SK-N-SH (cell line): ENCODE measurements around the gene ULK3. TPM values are rescaled to one million over a fixed set of nuclear protein-coding genes. Genes with fewer than 3 reads are reported as not detected.

Source experiments
- CTCF ChIA-PET: fragments of 300-600, 350-600 bp; formaldehyde crosslinking; extraction: SDS; loops from one replicate; lab custom pipeline; 2021; lab: Yijun Ruan, JAX
- POLR2A ChIA-PET: fragments of 350-600 bp; sonication (Branson Sonifier 250); formaldehyde crosslinking; extraction: SDS; loops from one replicate; lab custom pipeline; 2020; ENCODE audit warnings: antibody characterized with exemption, inconsistent platforms; lab: Yijun Ruan, JAX
- DNase-seq: peaks from one replicate; pipeline ENCODE4 v3.0.0; 2012
- H2AFZ ChIP-seq: fragments of 200-600 bp; sonication (generic); 2 replicates; pipeline ENCODE4 v1.8.1; 2016; ENCODE audit warnings: antibody characterized with exemption, mild to moderate bottlenecking, low read depth
- H3F3A ChIP-seq: fragments of 200-600 bp; sonication (generic); replicated peaks from 2 replicates; pipeline ENCODE3; 2016; ENCODE audit warnings: antibody characterized with exemption, mild to moderate bottlenecking; ENCODE audit not compliant: insufficient read depth
- H3K27ac ChIP-seq, 2 experiments: fragments of 200-500 bp in 1 of 2; fragments of 200-600 bp in 1 of 2; sonication (Bioruptor generic) in 1 of 2; sonication (generic), shearing (Covaris generic) in 1 of 2; 2 replicates each; pipeline versions ENCODE4 v1.5.1 to v1.6.1; 2014 to 2016; ENCODE audit warnings: low read depth in 2 of 2, inconsistent platforms in 1 of 2, low read length in 1 of 2, mild to moderate bottlenecking in 1 of 2, mixed read lengths in 1 of 2
- H3K27me3 ChIP-seq: fragments of 200-600 bp; sonication (generic), shearing (Covaris generic); 2 replicates; pipeline ENCODE4 v1.6.1; 2016; ENCODE audit warnings: mixed run types; ENCODE audit not compliant: insufficient read depth
- H3K36me3 ChIP-seq, 2 experiments: fragments of 200-500 bp in 1 of 2; fragments of 200-600 bp in 1 of 2; sonication (Bioruptor generic) in 1 of 2; sonication (generic) in 1 of 2; replicated peaks in 1 of 2; 2 replicates each; pipeline versions ENCODE3 to v1.5.1; 2014 to 2016; ENCODE audit warnings: low read length in 1 of 2, mild to moderate bottlenecking in 1 of 2; ENCODE audit not compliant: insufficient read depth in 2 of 2, control insufficient read depth in 1 of 2
- H3K4me1 ChIP-seq, 2 experiments: fragments of 200-500 bp in 1 of 2; fragments of 200-600 bp in 1 of 2; sonication (Bioruptor generic) in 1 of 2; sonication (generic), shearing (Covaris generic) in 1 of 2; 2 replicates each; pipeline versions ENCODE4 v1.5.1 to v1.6.1; 2014 to 2016; ENCODE audit warnings: low read depth in 1 of 2, low read length in 1 of 2, mixed run types in 1 of 2; ENCODE audit not compliant: insufficient read depth in 2 of 2, control insufficient read depth in 1 of 2
- H3K4me2 ChIP-seq: fragments of 200-600 bp; sonication (generic), shearing (Covaris generic); 2 replicates; pipeline ENCODE4 v1.6.1; 2017; ENCODE audit warnings: mixed run types
- H3K4me3 ChIP-seq, 2 experiments: fragments of 200-500 bp in 1 of 2; fragments of 200-600 bp in 1 of 2; sonication (Bioruptor generic) in 1 of 2; sonication (generic), shearing (Covaris generic) in 1 of 2; 2 replicates each; pipeline versions ENCODE4 v1.5.1 to v1.8.1; 2014 to 2016; ENCODE audit warnings: low read depth in 2 of 2, inconsistent platforms in 1 of 2, low read length in 1 of 2, mild to moderate bottlenecking in 1 of 2, mixed read lengths in 1 of 2, moderate library complexity in 1 of 2
- H3K79me2 ChIP-seq: fragments of 200-600 bp; sonication (generic); 2 replicates; pipeline ENCODE4 v1.8.1; 2017; ENCODE audit warnings: mild to moderate bottlenecking; ENCODE audit not compliant: insufficient read depth
- H3K9ac ChIP-seq: fragments of 200-600 bp; sonication (generic); 2 replicates; pipeline ENCODE4 v1.6.1; 2017; ENCODE audit warnings: mixed run types
- H3K9me2 ChIP-seq: fragments of 200-600 bp; sonication (generic); 2 replicates; pipeline ENCODE4 v1.6.1; 2017; ENCODE audit warnings: mixed run types
- H3K9me3 ChIP-seq: fragments of 200-600 bp; sonication (generic); 2 replicates; pipeline ENCODE4 v1.6.1; 2017; ENCODE audit warnings: mixed run types, mild to moderate bottlenecking, moderate library complexity
- H4K20me1 ChIP-seq: fragments of 200-600 bp; sonication (generic); 2 replicates; pipeline ENCODE4 v1.6.1; 2017; ENCODE audit warnings: mild to moderate bottlenecking, mixed run types; ENCODE audit not compliant: insufficient read depth
- CHD2 ChIP-seq: fragments of 150-350 bp; IDR thresholded peaks from 2 replicates; pipeline ENCODE4 v1.6.1; 2018; ENCODE audit warnings: low read length; ENCODE audit not compliant: partially characterized antibody
- ELF1 ChIP-seq: IDR thresholded peaks from 2 replicates; pipeline ENCODE4 v1.4.0; 2012
- EP300 ChIP-seq, 2 experiments: IDR thresholded peaks; 2 replicates each; pipeline versions ENCODE4 v1.4.0 to v1.6.1; 2012; ENCODE audit warnings: borderline replicate concordance in 1 of 2, low read depth in 1 of 2, low read length in 1 of 2
- EZH2phosphoT487 ChIP-seq: fragments of 200-600 bp; sonication (generic); IDR thresholded peaks from 2 replicates; pipeline ENCODE4 v1.6.1; 2017; ENCODE audit warnings: low read depth, mixed run types, mild to moderate bottlenecking, antibody characterized with exemption, moderate library complexity, borderline replicate concordance
- FOXJ3 ChIP-seq: sonication (generic); formaldehyde crosslinking; IDR thresholded peaks from 2 replicates; pipeline ENCODE4 v1.5.1; 2020; ENCODE audit warnings: mild to moderate bottlenecking, missing genetic modification reagents
- MXI1 ChIP-seq: IDR thresholded peaks from 2 replicates; pipeline ENCODE4 v1.6.1; 2012; ENCODE audit warnings: mild to moderate bottlenecking, low read depth, low read length, improper control_type of control experiment
- NFIC ChIP-seq: IDR thresholded peaks from 2 replicates; pipeline ENCODE4 v1.4.0; 2012; ENCODE audit warnings: borderline replicate concordance
- POLR2AphosphoS5 ChIP-seq: IDR thresholded peaks from 2 replicates; pipeline ENCODE4 v1.6.1; 2012; ENCODE audit warnings: low read depth, low read length
- RAD21 ChIP-seq: IDR thresholded peaks from 2 replicates; pipeline ENCODE4 v1.6.1; 2012; ENCODE audit warnings: mild to moderate bottlenecking, low read length
- RCOR1 ChIP-seq: fragments of 150-350 bp; IDR thresholded peaks from 2 replicates; pipeline ENCODE4 v1.6.1; 2017; ENCODE audit warnings: antibody characterized with exemption, low read length
- RFX5 ChIP-seq: IDR thresholded peaks from 2 replicates; pipeline ENCODE4 v1.6.1; 2012; ENCODE audit warnings: mild to moderate bottlenecking, improper control_type of control experiment, low read length
- SMC3 ChIP-seq: IDR thresholded peaks from 2 replicates; pipeline ENCODE4 v1.6.1; 2012; ENCODE audit warnings: low read depth, low read length, improper control_type of control experiment
- YY1 ChIP-seq: IDR thresholded peaks from 2 replicates; pipeline ENCODE4 v1.4.0; 2012; ENCODE audit warnings: low read depth, mild to moderate bottlenecking
- WGBS: methylation state at CpG from one replicate; pipeline ENCODE4 v1.1.6; 2017; ENCODE audit warnings: low lambda C conversion rate; 5-methylcytosine and 5-hydroxymethylcytosine counted together
- polyA plus RNA-seq, 3 experiments: library from polyadenylated mRNA; depleted of rRNA; stranded (reverse); fragments of >200 nt; gene quantifications; 2 replicates each; pipeline ENCODE4 v1.2.3, GENCODE V29; 2012
- TF ChIP-seq, protein P1 (sequence below): fragments of 150-350 bp; IDR thresholded peaks from 2 replicates; pipeline ENCODE4 v1.6.1; 2017; ENCODE audit warnings: antibody characterized with exemption, low read length, low read depth, borderline replicate concordance
- TF ChIP-seq, protein P2 (sequence below): IDR thresholded peaks from 2 replicates; pipeline ENCODE4 v1.4.0; 2012; ENCODE audit warnings: low read depth, borderline replicate concordance
- TF ChIP-seq, protein P3 (sequence below): IDR thresholded peaks from 2 replicates; pipeline ENCODE4; 2012
- TF ChIP-seq, protein P4 (sequence below): IDR thresholded peaks from 2 replicates; pipeline ENCODE4 v1.4.0; 2012; ENCODE audit warnings: low read depth

ULK3 gene
- polyA plus RNA-seq, 1 of the 3 experiments (the other 2 are of a cell fraction) = 41.3 TPM

DNA sequence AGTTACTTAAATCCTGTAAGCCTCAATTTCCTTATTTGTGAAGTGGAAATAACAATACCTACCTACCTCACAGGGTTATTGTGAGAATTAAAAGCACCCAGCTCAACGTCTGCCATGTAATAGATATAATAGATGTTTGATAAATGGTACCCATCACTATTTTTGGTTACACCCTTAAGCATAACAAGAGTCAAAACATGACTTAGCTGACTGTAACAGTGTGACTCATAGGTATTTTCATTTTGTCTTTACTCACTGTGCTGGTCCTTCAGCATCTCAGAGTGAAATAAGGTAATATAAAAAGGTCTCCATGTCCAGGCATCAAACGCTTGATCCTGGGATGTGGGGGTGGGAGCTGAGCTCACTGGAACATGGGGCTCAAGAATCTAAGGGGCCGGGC lies 13.5 kb downstream of the ULK3 start:
- ChIA-PET POLR2A (no interaction called here), CTCF (interaction anchor here (0.8 to 10.2 kb wide), 9 partner anchors 9 to 194 kb away, joined by 3 to 82 read pairs (median 5); partner anchors contain the start of genes CSK, LMAN1L and ULK3)
- Histone ChIP-seq H3K9me2 (no peaks in the 10 kb centered on the region), H3F3A (no peaks in the 10 kb centered on the region), H3K4me1 (peaks cover 0 to 16% of the 10 kb centered on the region in 2 experiments; a peak in 1 of 4 replicates), H3K4me2 (no peak overlapping the region), H3K9me3 (no peaks in the 10 kb centered on the region), H3K27me3 (peaks cover 24% of the 10 kb centered on the region; the same call in 1 of the 2 replicates), H4K20me1 (no peaks in the 10 kb centered on the region), H3K27ac (no peak overlapping the region), H3K9ac (no peak overlapping the region), H3K79me2 (no peaks in the 10 kb centered on the region), H3K36me3 (no peaks in the 10 kb centered on the region), H3K4me3 (no peak overlapping the region), H2AFZ (no peak overlapping the region)
- no peak for DNase-seq
- TF ChIP-seq EZH2phosphoT487 (no peak), MXI1 (no peak), CHD2 (no peak), SMC3 (no peak), NFIC (no peak), FOXJ3 (CRISPR knock-in tag) (no peak), POLR2AphosphoS5 (no peak), YY1 (no peak), EP300 (IDR thresholded peaks at IDR 0.05; ENCODE audit: borderline replicate concordance in 1 of 2, low read depth in 1 of 2, low read length in 1 of 2) (no peak), RCOR1 (no peak), RFX5 (no peak), ELF1 (no peak), RAD21 (no peak)
- TF ChIP-seq, protein P1, sequence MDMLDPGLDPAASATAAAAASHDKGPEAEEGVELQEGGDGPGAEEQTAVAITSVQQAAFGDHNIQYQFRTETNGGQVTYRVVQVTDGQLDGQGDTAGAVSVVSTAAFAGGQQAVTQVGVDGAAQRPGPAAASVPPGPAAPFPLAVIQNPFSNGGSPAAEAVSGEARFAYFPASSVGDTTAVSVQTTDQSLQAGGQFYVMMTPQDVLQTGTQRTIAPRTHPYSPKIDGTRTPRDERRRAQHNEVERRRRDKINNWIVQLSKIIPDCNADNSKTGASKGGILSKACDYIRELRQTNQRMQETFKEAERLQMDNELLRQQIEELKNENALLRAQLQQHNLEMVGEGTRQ = no peak
- TF ChIP-seq, protein P2, sequence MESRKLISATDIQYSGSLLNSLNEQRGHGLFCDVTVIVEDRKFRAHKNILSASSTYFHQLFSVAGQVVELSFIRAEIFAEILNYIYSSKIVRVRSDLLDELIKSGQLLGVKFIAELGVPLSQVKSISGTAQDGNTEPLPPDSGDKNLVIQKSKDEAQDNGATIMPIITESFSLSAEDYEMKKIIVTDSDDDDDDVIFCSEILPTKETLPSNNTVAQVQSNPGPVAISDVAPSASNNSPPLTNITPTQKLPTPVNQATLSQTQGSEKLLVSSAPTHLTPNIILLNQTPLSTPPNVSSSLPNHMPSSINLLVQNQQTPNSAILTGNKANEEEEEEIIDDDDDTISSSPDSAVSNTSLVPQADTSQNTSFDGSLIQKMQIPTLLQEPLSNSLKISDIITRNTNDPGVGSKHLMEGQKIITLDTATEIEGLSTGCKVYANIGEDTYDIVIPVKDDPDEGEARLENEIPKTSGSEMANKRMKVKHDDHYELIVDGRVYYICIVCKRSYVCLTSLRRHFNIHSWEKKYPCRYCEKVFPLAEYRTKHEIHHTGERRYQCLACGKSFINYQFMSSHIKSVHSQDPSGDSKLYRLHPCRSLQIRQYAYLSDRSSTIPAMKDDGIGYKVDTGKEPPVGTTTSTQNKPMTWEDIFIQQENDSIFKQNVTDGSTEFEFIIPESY = no peak
- TF ChIP-seq, protein P3, sequence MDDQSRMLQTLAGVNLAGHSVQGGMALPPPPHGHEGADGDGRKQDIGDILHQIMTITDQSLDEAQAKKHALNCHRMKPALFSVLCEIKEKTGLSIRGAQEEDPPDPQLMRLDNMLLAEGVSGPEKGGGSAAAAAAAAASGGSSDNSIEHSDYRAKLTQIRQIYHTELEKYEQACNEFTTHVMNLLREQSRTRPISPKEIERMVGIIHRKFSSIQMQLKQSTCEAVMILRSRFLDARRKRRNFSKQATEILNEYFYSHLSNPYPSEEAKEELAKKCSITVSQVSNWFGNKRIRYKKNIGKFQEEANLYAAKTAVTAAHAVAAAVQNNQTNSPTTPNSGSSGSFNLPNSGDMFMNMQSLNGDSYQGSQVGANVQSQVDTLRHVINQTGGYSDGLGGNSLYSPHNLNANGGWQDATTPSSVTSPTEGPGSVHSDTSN = no peak
- TF ChIP-seq, protein P4, sequence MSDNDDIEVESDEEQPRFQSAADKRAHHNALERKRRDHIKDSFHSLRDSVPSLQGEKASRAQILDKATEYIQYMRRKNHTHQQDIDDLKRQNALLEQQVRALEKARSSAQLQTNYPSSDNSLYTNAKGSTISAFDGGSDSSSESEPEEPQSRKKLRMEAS = no peak
- 56% methylated on average over 3 of the region's 3 CpGs for WGBS
